Endodermal cell (in vitro differentiated cells): ENCODE measurements around the gene GALNT14. TPM values are rescaled to one million over a fixed set of nuclear protein-coding genes. Genes with fewer than 3 reads are reported as not detected.

Source experiments
- DNase-seq: peaks from one replicate; pipeline ENCODE4 v3.0.0-alpha.2; 2017
- H3K27ac ChIP-seq: 2 replicates; pipeline ENCODE4 v1.5.1; 2013; ENCODE audit warnings: mild to moderate bottlenecking, low read depth, low read length, moderate library complexity
- H3K27me3 ChIP-seq: 2 replicates; pipeline ENCODE4 v1.6.1; 2013; ENCODE audit warnings: mild to moderate bottlenecking, low read length, moderate library complexity; ENCODE audit not compliant: insufficient read depth, control insufficient read depth, poor library complexity, severe bottlenecking
- H3K36me3 ChIP-seq: 2 replicates; pipeline ENCODE4 v1.7.0; 2013; ENCODE audit warnings: mild to moderate bottlenecking, low read length, moderate library complexity; ENCODE audit not compliant: control insufficient read depth, insufficient read depth
- H3K4me1 ChIP-seq: one replicate; pipeline ENCODE4 v1.7.0; 2013; ENCODE audit warnings: low read length; ENCODE audit not compliant: control insufficient read depth, insufficient read depth
- H3K4me3 ChIP-seq: 2 replicates; pipeline ENCODE4 v1.5.1; 2013; ENCODE audit warnings: mild to moderate bottlenecking, low read length, moderate library complexity
- H3K9ac ChIP-seq: 2 replicates; pipeline ENCODE4 v1.6.1; 2013; ENCODE audit warnings: mild to moderate bottlenecking, low read length, moderate library complexity; ENCODE audit not compliant: poor library complexity, severe bottlenecking; ENCODE audit errors: extremely low read depth
- H3K9me3 ChIP-seq: 2 replicates; pipeline ENCODE4 v1.6.1; 2013; ENCODE audit warnings: mild to moderate bottlenecking, low read length, moderate library complexity; ENCODE audit not compliant: control insufficient read depth
- H3K27ac Mint-ChIP-seq: 2 replicates; pipeline ENCODE4 v1.8.0; 2020; ENCODE audit warnings: mixed read lengths
- H3K27me3 Mint-ChIP-seq: 2 replicates; pipeline ENCODE4 v1.8.0; 2021; ENCODE audit warnings: mild to moderate bottlenecking, mixed read lengths; ENCODE audit not compliant: insufficient read depth
- H3K36me3 Mint-ChIP-seq: 2 replicates; pipeline ENCODE4 v1.8.0; 2020; ENCODE audit warnings: low read depth, mixed read lengths
- H3K4me1 Mint-ChIP-seq: 2 replicates; pipeline ENCODE4 v1.8.0; 2020; ENCODE audit warnings: mixed read lengths
- H3K4me3 Mint-ChIP-seq: 2 replicates; pipeline ENCODE4 v1.8.0; 2020; ENCODE audit warnings: mild to moderate bottlenecking, moderate library complexity, mixed read lengths
- H3K9me3 Mint-ChIP-seq: 2 replicates; pipeline ENCODE4 v1.8.0; 2020; ENCODE audit warnings: mild to moderate bottlenecking, mixed read lengths
- CTCF ChIP-seq: fragments of 200-600 bp; sonication (generic); conservative IDR thresholded peaks from 2 replicates; pipeline ENCODE4 v1.5.0; 2021; ENCODE audit warnings: antibody characterized with exemption, mild to moderate bottlenecking
- WGBS, 2 experiments: methylation state at CpG; one replicate each; pipeline versions ENCODE4 v1.1.5 to v1.1.7; 2013; ENCODE audit warnings: missing lambda C conversion rate in 2 of 2, mixed read lengths in 1 of 2; ENCODE audit not compliant: insufficient coverage in 1 of 2, insufficient read length in 1 of 2; 5-methylcytosine and 5-hydroxymethylcytosine counted together
- total RNA-seq, 2 donors: library from RNA; stranded (reverse); fragmentation: NEBNext Ultra II Directional in 1 of 2; extraction: Animal tissue kit (Norgen Biotek cat#: 25700) in 1 of 2; gene quantifications; 2 replicates in 1 of 2; 3 replicates in 1 of 2; pipeline ENCODE4 v1.2.1, GENCODE V29; 2021

GALNT14 gene
- total RNA-seq, 2 donors from 2014 or later: 1.4 TPM

GRCh38 chr2:30958918-30959265, 179.3 kb downstream of the GALNT14 start:
- Mint-ChIP-seq H3K4me3 (no peak overlapping the region), H3K4me1 (peaks cover 7% of the 10 kb centered on the region), H3K27me3 (no peaks in the 10 kb centered on the region), H3K27ac (no peak overlapping the region), H3K9me3 (no peaks in the 10 kb centered on the region), H3K36me3 (no peaks in the 10 kb centered on the region)
- Histone ChIP-seq H3K36me3 (no peaks in the 10 kb centered on the region), H3K4me3 (no peak overlapping the region), H3K9ac (no peak overlapping the region), H3K27ac (no peak overlapping the region), H3K4me1 (no peaks in the 10 kb centered on the region), H3K9me3 (no peaks in the 10 kb centered on the region), H3K27me3 (no peaks in the 10 kb centered on the region)
- TF ChIP-seq CTCF: no peak
- WGBS, 2 experiments: 55 to 60% methylated on average over 4 of the region's 4 CpGs
- DNase-seq: peak; percentile 60

- Histone ChIP-seq H3K9ac (no peak overlapping the region), H3K27ac (no peak overlapping the region), H3K9me3 (no peaks in the 10 kb centered on the region), H3K27me3 (no peaks in the 10 kb centered on the region), H3K4me1 (no peaks in the 10 kb centered on the region), H3K36me3 (no peaks in the 10 kb centered on the region), H3K4me3 (no peak overlapping the region)
- Mint-ChIP-seq H3K4me1 (peaks cover 7% of the 10 kb centered on the region), H3K27me3 (no peaks in the 10 kb centered on the region), H3K27ac (no peak overlapping the region), H3K36me3 (no peaks in the 10 kb centered on the region), H3K9me3 (no peaks in the 10 kb centered on the region), H3K4me3 (no peak overlapping the region)
- WGBS, 2 experiments: 84 to 87% methylated on average over 15 of the region's 15 CpGs
- DNase-seq: no peak
- TF ChIP-seq CTCF: no peak
These were observed 179.9 kb downstream of the GALNT14 start for GRCh38 chr2:30958193-30958917.

GRCh38 chr2:30957591-30957990, 180.6 kb downstream of the GALNT14 start:
- Histone ChIP-seq H3K9ac (no peak overlapping the region), H3K27me3 (no peaks in the 10 kb centered on the region), H3K27ac (no peak overlapping the region), H3K9me3 (no peaks in the 10 kb centered on the region), H3K36me3 (no peaks in the 10 kb centered on the region), H3K4me3 (no peak overlapping the region), H3K4me1 (no peaks in the 10 kb centered on the region)
- Mint-ChIP-seq H3K36me3 (no peaks in the 10 kb centered on the region), H3K4me3 (no peak overlapping the region), H3K4me1 (peaks cover 7% of the 10 kb centered on the region), H3K9me3 (no peaks in the 10 kb centered on the region), H3K27ac (no peak overlapping the region), H3K27me3 (no peaks in the 10 kb centered on the region)
- 90 to 92% methylated on average over 2 to 5 of the region's 5 CpGs for WGBS, 2 experiments
- no peak for TF ChIP-seq CTCF
- DNase-seq: no peak
